GM19324 (cell line): ENCODE data around the gene TMEM132D.

Experiments used
- ATAC-seq: cut with Tn5 transposase; IDR thresholded peaks from one replicate; pipeline ENCODE4 v1.9.1; 2021; ENCODE audit warnings: mild to moderate bottlenecking, moderate library complexity; ENCODE audit not compliant: unreplicated experiment, low FRiP score

TMEM132D gene

DNA sequence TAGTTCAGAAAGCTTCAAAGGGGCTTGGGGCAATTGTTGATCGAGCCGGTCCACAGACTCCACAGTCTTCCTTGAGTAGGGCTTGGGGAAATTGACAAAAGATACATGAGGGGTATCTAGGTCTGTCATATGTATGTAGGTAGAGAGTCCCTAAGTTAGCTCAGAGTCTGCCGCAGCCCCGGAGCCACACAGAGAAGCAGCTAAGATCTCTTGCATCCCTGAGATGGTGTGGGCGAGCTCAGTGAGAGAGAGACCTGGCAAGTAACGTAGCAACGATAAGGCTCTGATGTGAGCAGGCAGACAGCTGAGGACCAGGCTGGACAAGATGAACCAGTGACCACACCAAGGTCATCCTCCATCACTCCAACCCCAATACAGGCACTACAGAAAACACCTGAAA, 297.6 kb downstream of the TMEM132D start:
- ATAC-seq, result no peak

DNA sequence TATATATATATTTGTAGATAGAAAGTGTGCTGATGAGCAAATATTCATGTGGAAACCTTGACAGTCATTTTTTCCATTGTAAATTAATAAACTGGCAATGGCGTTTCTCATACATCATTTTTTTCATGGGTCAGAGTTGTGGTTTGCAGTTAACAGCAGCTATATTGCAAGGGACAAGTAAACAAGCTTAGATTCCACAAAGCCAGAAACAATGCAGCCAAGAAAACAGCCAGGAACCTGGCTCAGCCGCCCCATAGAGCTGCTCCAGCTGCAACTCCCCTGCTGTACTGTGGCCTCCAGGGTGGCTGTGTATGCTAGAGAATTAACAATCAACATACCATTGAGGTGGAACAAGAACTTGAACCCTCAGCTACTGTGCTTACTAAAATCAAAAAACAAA, 298.2 kb downstream of the TMEM132D start:
- ATAC-seq, result no peak

DNA sequence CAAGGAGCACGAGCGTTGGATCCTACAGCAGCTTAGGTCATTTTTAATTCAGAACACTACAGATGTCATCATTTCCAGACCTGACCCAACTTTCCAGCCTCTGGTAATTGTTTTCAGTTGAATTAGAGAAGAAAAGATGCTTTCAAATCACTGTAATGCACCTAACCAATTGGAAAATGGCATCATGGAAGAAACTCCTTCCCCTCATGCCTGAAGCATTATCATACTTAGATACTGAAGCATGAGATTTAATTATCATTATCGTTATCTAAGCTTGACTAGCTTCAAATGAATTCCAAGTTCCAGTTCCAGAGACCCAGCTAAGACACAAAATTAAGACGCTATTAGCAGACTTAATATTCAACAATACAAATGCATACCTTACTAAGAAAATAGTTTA, 299.3 kb downstream of the TMEM132D start:
- no peak for ATAC-seq

DNA sequence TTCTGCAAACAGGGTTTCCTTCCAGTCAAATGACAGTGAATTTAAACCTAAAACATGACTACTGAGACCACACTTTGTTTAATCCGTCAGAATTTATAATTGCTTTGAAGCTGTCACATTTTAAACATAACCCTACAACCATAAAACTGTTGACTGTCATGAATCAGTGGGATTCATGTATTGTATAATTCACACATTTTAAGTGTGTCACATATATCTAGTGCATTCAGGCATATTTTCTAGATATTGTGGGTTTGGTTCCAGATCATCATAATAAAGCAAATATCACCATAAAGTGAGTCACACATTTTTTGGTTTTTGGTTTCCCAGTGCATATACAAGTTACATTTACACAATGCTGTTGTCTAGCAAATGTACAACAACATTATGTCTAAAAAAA, 304.4 kb downstream of the TMEM132D start:
- no peak for ATAC-seq

DNA sequence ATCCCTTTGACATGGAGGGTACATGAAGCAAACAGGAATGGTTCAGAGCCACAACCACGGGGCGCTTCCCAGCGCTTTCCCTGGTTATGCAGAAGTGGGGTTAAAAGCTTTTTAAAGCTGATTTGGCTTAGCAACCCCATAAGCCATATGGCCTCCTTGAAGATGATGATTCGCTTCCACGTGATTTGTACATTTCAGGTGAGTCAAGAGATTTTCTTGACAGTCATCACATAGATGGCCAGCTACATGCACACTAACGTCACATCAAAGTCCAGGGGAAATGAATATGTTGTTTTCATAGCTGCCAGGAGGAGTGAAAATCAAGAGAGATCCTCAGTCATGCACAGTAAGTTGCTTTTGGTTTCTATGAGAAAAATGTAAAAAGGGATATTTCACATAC, 309.7 kb downstream of the TMEM132D start:
- ATAC-seq, result no peak

DNA sequence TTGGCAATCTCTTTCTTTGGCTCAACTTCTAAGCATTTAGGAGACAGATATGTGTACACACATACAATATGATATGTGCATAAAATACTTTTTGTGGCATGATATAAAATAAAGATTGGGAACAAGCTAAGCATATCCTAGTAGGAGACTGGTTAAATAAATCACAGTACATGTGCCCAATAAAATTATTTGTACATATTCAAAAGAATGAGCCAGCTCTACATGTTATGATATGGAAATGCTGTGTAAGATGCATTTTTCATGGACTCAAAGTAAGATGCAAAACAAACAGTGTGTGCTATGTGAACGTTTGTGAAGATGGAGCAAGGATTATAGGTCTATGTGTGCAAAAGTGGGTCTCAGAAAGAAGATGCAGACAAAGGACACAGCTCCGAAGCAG, 311.4 kb downstream of the TMEM132D start:
- no peak for ATAC-seq

DNA sequence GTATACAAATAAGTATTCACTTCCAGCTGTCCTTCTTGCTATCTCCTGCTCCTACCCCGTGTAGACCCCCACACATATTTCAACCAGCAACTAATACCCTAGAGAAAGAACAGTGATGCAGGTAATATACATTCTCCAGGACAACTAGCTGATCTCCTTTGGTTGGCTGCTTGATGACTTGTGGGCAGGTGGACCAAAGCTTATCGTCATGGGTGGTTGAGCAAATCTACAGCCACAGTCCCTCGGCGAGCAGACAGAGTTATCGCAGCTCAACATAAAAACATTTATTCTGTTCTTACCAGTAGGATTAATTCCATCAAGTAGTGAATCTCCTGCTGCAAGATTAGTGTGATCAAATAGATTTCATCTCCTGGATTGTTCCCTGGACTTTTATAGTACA, 314.3 kb downstream of the TMEM132D start:
- no peak for ATAC-seq

DNA sequence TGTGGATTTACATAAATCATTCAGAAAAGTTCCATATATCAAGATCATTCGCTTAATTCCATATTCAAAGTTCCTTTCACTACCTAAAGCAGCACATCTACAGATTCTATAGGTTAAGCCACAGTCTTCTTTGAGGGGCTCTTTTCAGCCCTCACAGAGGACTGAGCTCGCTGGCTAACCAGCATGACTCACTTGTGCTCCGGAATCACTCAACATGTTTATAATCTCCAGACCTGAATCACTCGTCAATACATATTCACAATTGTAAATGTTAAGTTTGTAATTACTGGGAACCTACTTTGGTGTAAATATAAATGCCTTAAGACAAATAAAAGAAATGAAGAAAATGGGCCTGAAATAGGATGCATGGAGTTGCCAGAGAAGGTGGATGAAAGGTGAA, 315.7 kb downstream of the TMEM132D start:
- no peak for ATAC-seq

DNA sequence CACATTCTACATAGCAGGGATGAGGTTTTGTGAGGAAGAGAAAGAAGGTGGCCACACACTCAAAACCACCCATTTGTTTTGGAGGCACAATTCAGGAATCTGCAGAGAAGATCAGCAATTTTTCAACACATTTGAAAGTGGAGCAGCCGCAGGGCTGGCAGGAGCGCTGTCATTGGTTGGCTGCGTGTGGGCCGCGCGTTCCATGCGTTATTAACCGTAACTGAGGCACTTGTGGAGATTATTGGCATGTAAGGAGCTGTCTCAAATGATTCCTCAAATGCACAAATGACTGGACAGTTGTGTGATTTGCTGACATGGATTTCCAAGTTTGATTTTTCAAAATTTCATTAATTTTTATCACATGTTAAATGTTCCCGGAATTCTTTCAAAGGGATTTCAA, 318.5 kb downstream of the TMEM132D start:
- ATAC-seq, result no peak

DNA sequence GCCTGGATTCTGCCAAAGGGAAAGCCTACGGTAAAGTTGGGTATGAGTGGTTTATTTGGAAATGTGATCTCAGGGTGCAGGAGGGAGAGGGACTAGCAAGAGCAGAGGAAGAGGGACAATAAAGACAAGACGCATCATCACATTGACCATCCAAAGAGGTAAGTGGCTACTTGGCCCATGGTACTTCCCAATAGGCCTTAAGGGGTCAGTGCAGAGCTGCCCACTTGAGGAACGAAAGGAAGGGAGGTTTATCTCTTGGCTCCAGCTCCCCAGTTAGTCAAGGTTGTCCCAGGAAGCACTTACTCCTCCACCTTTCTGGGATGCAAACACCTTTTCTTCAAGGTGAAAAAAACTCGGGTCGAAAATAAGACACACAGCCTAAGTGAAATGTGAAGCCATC, 323.9 kb downstream of the TMEM132D start:
- ATAC-seq, result no peak

DNA sequence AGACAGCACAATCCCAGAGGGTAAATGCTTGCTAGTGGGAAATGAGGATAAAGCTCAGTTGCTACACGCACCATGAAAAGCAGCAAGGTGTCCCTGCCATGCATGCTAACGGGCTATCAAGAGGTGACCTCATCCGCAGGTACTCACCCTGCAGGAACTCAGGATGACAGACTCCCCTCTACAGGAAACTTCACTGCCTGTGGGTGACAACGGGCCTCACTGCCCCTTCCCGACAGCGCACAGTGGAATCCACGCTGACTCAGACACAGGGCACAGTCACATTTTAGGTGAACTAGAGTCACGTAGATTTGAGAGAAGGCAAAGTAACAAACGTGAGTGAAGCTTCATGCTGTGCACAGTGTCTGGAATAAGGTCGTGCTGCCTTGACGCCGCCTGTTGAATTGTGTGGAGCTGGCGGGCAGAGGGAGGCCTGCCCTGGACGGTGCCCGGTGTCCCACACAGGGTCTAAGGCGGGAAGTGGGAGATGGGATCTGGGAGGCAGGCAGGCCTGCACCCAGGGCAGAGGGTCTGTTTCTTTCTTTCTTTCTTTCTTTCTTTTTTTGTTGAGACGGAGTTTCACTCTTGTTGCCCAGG, 331.8 kb downstream of the TMEM132D start:
- ATAC-seq, result no peak

DNA sequence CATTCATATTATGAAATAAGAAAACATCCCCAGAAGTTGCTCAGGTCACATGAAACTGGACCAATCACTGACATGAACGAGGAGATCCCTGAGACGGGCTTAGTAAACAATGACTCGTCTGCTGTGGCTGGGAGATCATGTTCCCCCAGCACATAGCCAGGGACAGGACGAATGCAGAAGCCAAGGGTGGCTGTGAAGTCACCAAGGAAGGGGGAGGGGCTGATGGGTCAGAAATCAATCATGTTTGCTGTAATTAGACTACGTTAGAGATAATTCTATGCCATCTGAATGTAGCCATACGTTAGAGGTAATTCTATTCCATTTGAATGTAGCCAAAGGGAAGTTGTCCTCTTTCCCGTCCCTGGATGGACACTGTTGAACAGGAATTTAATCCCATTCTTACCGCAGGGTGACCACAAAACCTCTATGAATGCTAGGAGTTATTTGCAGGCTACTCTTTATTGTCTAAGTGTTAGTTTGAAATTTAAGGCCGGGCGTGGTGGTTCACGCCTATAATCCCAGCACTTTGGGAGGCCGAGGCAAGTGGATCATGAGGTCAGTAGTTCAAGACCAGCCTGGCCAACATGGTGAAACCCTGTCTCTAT, 332.9 kb downstream of the TMEM132D start:
- no peak for ATAC-seq

DNA sequence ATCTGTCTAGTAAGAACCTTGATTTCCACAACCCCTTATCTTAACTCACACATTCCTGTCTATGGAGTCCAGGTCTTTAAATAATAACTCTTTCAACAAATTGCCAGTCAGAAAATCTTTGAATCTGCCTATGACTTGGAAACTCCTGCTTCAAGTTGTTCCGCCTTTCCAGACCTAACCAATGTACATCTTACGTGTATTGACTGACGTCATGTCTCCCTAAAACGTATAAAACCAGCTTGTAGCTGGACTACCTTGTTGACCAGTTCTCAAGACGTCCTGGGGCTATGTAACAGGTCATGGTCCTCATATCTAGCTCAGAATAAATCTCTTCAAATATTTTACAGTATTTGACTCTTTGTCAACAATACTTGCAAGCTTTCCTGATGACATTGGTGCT, 337.0 kb downstream of the TMEM132D start:
- ATAC-seq, result no peak

DNA sequence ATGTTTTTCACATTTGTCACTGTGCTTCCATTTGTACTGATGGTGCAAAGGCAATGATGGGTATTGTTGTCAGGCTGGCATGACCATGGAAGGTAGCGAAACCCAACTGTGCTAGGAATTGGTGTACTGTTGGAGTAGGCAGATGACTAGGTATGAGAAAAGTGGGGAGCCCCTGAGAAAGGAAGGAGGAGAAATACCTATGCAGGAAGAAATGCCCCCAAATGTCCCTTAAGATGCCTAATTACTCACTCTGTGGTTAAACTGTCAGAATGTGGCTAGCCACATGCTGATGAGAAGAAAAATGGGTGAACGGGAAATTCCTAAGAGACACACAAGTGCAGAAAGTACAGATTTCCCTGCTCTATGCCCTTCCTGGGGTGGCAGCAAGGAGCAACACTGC, 339.1 kb downstream of the TMEM132D start:
- ATAC-seq, result no peak

DNA sequence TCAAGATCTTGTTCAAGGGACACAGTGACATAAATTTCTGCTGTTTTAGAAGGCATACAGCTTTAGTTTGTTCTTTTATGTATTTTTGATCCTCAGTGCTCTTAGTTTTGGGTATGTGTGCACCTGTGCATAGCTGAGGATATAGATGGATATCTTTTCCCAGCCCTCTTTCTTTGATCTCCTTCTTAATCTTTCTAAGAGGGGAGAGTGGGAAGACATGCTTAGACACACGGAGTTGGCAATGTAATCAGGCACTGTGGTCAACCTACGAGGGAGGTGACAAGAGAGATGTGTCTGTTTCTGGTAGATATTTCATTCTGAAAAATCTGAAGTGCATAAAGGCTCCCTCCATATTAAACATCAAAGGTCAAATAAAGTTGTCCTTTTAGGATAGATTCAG, 340.6 kb downstream of the TMEM132D start:
- ATAC-seq, result no peak

DNA sequence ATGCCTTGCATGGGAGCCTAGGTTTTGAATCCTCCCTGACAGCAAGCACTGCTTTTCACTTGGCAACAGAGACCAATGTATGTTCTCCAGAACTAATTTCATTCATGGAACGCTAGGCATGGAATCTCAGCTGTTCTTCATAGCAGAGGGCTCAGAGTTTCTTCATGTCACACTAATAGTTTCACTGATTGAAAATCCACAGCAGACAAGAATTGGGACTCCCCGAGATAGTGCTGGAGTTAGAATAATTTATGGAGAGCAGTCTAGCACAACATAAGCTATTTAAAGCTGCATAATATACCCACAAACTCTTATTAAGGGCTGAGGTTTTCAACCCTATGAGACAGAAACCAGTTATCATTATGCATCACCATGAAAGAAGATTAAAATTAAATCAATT, 342.5 kb downstream of the TMEM132D start:
- ATAC-seq, result no peak

DNA sequence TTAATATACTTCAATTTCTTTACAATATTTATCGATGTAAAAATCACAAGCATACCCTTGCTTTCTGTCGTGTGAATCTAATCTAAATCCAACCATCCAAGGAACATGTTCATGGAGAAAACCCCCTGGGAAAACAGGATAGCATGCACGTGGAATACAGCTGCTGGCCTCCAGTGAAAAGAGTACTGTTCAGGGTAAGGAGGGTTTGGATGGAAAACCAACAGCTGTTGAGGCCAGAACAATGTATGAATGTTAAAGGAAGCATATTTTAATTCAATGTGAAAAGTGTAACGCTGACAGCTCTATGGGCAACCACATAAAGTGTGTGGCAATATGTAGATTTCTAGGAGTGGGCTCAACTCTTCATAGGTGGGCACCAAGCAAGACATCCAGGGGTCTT, 344.0 kb downstream of the TMEM132D start:
- ATAC-seq, result no peak

DNA sequence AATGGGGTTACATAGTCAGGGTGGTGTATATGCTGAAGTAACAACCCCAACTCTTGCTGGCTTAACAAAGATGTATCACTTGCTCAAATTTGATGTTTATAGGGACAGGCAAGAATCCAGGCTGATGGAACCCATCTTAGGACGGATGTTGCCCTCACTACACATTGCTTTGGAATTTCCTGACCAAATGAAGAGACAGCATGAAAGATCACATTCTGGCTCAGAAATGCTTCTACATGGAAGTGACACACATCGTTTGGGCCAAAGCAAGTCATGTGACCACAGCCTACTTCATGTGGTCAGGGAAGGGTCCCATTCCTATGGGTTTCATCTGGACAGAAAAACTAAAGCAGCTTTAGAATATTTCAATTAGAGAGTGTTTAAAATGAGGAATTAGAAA, 345.8 kb downstream of the TMEM132D start:
- ATAC-seq, result no peak

DNA sequence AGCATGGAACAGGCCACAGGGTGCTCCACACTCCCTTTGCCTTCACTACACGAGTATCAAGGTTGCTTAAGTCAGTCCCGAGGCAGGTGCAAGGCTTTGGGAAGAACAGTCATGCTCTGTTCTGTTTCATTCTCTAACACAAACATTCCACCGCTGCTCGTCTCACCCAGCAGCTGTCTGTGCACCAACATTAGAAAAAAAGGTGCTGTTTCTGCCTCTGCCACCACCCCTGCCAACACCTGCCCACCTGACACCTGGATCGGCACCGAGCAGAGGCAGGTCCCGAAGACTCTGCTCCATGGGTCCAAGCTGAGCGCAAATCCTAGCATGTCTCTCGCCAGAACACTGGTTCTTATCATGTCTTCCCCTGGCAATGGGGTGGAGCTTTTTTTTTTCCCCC, 347.7 kb downstream of the TMEM132D start:
- no peak for ATAC-seq

DNA sequence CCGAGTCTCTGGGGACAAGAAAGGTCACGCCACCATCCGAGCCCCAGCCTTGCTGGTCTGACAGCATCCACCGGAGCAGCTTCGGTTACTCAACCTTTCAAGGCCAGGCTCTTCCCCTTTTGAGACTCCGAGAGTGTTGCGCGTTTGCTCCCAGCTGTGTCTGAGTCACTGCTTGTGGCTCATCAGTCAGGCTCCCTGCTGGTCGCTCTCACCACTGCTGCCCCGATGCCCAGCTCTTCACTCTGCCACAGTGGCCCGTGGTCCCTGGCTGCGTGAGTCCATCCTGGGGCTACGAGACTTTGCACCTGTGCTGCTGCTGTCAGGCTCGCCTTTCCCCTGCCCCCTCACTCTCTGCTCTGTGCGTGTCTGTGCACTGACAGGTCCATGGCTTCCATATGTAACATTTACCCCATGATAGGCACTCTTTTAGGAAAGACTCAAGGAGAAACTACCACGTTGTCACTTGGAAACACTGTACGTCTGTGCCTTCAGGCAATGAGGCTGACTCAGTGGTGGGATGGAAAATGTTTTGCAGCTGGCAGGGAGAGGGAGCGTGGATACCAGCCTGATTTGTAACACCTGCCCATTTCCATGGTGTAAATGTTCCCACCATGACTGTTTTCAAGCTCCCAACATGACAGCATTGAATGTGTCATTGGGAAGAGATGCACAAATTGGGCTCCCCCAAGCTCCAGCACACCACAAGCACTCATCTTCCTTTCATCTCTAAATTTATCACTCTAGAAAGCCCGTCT, 350.7 kb downstream of the TMEM132D start:
- no peak for ATAC-seq

DNA sequence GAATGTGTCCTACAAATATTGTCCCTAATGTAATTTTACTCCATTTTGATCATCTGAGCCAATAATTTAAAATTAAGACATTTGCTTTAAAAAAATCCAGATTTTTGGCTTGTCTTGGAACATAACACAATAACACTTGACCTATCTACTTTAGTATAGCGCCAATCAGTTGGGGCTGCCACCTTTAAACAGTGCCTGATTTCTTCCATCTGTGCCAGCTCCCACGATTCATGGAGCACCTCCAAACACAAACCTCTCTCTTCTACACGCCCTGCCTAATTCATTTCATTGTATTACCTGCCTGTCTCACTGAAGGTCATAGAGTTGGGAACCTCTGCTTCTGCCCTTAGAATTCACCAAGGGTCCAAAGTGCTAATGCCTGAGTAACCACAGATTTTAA, 352.4 kb downstream of the TMEM132D start:
- no peak for ATAC-seq

DNA sequence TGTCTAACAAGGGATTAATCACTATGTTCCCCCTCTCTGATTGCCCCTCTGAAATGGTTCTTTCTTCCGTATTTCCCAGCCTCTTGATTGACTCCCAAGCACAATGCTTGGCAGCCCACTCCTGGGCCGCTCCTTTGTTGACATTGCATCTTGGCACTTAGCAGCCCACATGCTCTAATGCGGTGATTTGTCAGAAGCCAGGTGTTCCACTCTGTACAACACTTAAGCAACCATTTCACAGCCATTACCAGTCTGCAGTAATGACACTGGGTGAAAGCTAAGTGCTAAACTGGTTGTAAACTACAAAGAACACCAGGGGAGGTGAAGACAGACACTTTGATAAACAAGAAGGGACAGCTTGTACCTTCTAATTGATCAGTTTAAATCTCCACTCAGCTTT, 353.5 kb downstream of the TMEM132D start:
- ATAC-seq, result no peak
